Caco-2 (cell line): ENCODE results near the gene INHBB. TPM values are rescaled to one million over a fixed set of nuclear protein-coding genes. Genes with fewer than 3 reads are reported as not detected.

Source experiments
- BruUV-seq: library from RNA; stranded (reverse); fragments of 400-500 nt; replicated peaks from 2 replicates; lab custom pipeline; 2021; lab: Mats Ljungman, UMichigan
- CTCF ChIA-PET: fragments of 300-600 bp; sonication (Branson Sonifier 250); formaldehyde crosslinking; loops from one replicate; lab custom pipeline; 2022; ENCODE audit warnings: antibody characterized with exemption; lab: Charles Lee
- POLR2A ChIA-PET: fragments of 300-600 bp; sonication (Branson Sonifier 250); formaldehyde crosslinking; loops from one replicate; lab custom pipeline; 2022; ENCODE audit warnings: antibody characterized with exemption; lab: Charles Lee
- DNase-seq, 2 experiments: peaks; one replicate each; pipeline versions ENCODE4 v3.0.0 to v3.0.0-alpha.2; 2020 to 2022
- H3K27me3 ChIP-seq: replicated peaks from 2 replicates; pipeline ENCODE4 v1.6.0; 2011; ENCODE audit warnings: low read length; ENCODE audit not compliant: control insufficient read depth, insufficient read depth
- H3K36me3 ChIP-seq: 2 replicates; pipeline ENCODE4 v1.5.1; 2011; ENCODE audit warnings: low read length; ENCODE audit not compliant: control insufficient read depth, insufficient read depth
- H3K4me1 ChIP-seq: fragments of 250-450 bp; sonication (Bioruptor Pico); 2 replicates; pipeline ENCODE4 v1.5.1; 2020; ENCODE audit warnings: mild to moderate bottlenecking
- H3K4me3 ChIP-seq: 2 replicates; pipeline ENCODE4 v1.5.1; 2011; ENCODE audit warnings: low read depth, mild to moderate bottlenecking, control low read depth, low read length
- H3K9me3 ChIP-seq: fragments of 250-450 bp; sonication (Bioruptor Pico); 2 replicates; pipeline ENCODE4 v1.5.1; 2020; ENCODE audit warnings: mild to moderate bottlenecking, moderate library complexity
- H3K27ac Mint-ChIP-seq: one replicate; pipeline ENCODE4 v1.8.0; 2022; ENCODE audit warnings: mixed read lengths; ENCODE audit not compliant: unreplicated experiment
- H3K27me3 Mint-ChIP-seq: one replicate; pipeline ENCODE4 v1.8.0; 2022; ENCODE audit warnings: mixed read lengths; ENCODE audit not compliant: insufficient read depth, unreplicated experiment
- H3K36me3 Mint-ChIP-seq: one replicate; pipeline ENCODE4 v1.8.0; 2022; ENCODE audit warnings: mild to moderate bottlenecking, mixed read lengths; ENCODE audit not compliant: insufficient read depth, unreplicated experiment
- H3K4me1 Mint-ChIP-seq: one replicate; pipeline ENCODE4 v1.8.0; 2022; ENCODE audit warnings: low read depth, mixed read lengths; ENCODE audit not compliant: unreplicated experiment
- H3K4me3 Mint-ChIP-seq: one replicate; pipeline ENCODE4 v1.8.0; 2022; ENCODE audit warnings: mild to moderate bottlenecking, moderate library complexity, mixed read lengths; ENCODE audit not compliant: unreplicated experiment
- H3K9me3 Mint-ChIP-seq: one replicate; pipeline ENCODE4 v1.8.0; 2022; ENCODE audit warnings: mixed read lengths; ENCODE audit not compliant: unreplicated experiment
- intact Hi-C: fragments of 100-400 bp; cut with micrococcal nuclease; formaldehyde crosslinking; loops from one replicate; pipeline ENCODE4 v1.10.0; 2022; ENCODE audit not compliant: unreplicated experiment
- total RNA-seq: library from RNA; stranded (reverse); gene quantifications from 2 replicates; pipeline ENCODE4 v1.2.3, GENCODE V29; 2022
- TF ChIP-seq, protein P1 (sequence below), 2 experiments: fragments of 200-600 bp in 1 of 2; IDR thresholded peaks; 1 replicate in 1 of 2; 2 replicates in 1 of 2; pipeline versions ENCODE4 v1.5.1 to v1.8.0; 2011 to 2022; ENCODE audit warnings: antibody characterized with exemption in 1 of 2, control low read depth in 1 of 2, inconsistent platforms in 1 of 2, low read depth in 1 of 2, low read length in 1 of 2, mild to moderate bottlenecking in 1 of 2, moderate library complexity in 1 of 2; ENCODE audit not compliant: insufficient read depth in 1 of 2, severe bottlenecking in 1 of 2, unreplicated experiment in 1 of 2

INHBB gene
- total RNA-seq, 1 experiment from 2014 or later: 28.9 TPM

DNA sequence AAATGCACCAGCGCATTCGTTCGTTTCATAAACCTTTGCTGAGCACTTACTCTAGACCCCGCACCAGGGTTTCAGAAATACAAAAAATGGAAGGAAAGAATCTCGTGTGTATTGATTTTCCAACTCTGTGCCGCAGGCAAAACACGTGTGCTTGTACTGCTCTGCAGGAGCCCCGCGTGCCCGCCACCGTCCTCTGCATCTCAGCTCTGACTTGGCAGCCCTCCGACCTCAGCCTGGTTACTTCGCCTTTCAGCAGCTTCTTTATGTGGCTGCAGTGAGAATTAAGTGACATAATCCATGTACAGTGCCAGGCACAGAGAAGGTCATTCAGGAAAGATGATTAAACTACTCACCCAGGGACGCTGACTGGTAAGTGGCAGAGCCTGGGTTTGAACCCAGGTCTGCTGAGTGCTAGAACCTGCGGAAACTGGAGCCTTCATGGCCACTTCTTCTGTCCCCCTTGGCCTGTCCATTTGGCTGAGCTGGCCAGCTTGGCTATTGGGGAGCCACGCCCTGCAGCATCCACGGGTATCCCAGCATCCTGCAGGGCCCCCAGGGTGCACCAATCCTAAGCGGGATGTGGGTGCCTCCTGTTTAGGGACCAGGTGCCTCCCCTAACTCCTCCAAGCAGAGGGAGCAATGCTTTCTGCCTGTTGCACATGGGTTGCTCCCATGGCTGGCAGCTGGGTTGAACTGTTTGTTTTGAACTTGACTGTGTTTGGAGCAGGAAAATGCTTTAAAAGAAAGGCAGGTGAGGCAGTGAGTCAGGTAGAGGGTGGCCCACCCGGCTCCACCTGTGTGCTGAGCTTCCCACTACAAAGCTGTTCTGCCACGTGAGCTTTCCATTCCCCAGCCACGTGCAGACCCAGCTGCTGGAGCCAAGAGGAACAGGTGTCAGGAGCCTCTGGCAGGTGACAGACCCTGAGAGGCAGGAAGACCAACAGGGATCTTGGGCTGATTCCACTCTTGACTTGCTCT, 34.3 kb downstream of the INHBB start:
- no peak overlapping the region for H3K27ac Mint-ChIP-seq
- H3K9me3 ChIP-seq: no peaks in the 10 kb centered on the region
- intact Hi-C loops: no loop called here
- no TSS peak for BruUV-seq
- no peaks in the 10 kb centered on the region for H3K4me1 Mint-ChIP-seq
- H3K36me3 Mint-ChIP-seq: no peaks in the 10 kb centered on the region
- H3K27me3 ChIP-seq: no peaks in the 10 kb centered on the region
- TF ChIP-seq, protein P1, sequence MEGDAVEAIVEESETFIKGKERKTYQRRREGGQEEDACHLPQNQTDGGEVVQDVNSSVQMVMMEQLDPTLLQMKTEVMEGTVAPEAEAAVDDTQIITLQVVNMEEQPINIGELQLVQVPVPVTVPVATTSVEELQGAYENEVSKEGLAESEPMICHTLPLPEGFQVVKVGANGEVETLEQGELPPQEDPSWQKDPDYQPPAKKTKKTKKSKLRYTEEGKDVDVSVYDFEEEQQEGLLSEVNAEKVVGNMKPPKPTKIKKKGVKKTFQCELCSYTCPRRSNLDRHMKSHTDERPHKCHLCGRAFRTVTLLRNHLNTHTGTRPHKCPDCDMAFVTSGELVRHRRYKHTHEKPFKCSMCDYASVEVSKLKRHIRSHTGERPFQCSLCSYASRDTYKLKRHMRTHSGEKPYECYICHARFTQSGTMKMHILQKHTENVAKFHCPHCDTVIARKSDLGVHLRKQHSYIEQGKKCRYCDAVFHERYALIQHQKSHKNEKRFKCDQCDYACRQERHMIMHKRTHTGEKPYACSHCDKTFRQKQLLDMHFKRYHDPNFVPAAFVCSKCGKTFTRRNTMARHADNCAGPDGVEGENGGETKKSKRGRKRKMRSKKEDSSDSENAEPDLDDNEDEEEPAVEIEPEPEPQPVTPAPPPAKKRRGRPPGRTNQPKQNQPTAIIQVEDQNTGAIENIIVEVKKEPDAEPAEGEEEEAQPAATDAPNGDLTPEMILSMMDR (IDR thresholded peaks at IDR 0.05; ENCODE audit: insufficient read depth in 1 of 2, low read depth in 1 of 2, low read length in 1 of 2, severe bottlenecking in 1 of 2, unreplicated experiment in 1 of 2): no peak
- no peak overlapping the region for H3K4me3 ChIP-seq
- no peak overlapping the region for H3K4me3 Mint-ChIP-seq
- H3K36me3 ChIP-seq: no peaks in the 10 kb centered on the region
- no peaks in the 10 kb centered on the region for H3K9me3 Mint-ChIP-seq
- DNase-seq: no peak
- ChIA-PET CTCF (interaction anchor here (1.0 to 1.5 kb wide), 2 partner anchors 13 to 57 kb away, joined by 3 to 4 read pairs; no protein-coding TSS in a partner anchor), POLR2A (no interaction called here)
- H3K4me1 ChIP-seq: peaks cover 20% of the 10 kb centered on the region
- no peaks in the 10 kb centered on the region for H3K27me3 Mint-ChIP-seq

GRCh38 chr2:120381192-120381591, 35.3 kb downstream of the INHBB start:
- POLR2A ChIA-PET: no interaction called here
- TF ChIP-seq, protein P1 (IDR thresholded peaks at IDR 0.05; ENCODE audit: insufficient read depth in 1 of 2, low read depth in 1 of 2, low read length in 1 of 2, severe bottlenecking in 1 of 2, unreplicated experiment in 1 of 2): no peak

DNA sequence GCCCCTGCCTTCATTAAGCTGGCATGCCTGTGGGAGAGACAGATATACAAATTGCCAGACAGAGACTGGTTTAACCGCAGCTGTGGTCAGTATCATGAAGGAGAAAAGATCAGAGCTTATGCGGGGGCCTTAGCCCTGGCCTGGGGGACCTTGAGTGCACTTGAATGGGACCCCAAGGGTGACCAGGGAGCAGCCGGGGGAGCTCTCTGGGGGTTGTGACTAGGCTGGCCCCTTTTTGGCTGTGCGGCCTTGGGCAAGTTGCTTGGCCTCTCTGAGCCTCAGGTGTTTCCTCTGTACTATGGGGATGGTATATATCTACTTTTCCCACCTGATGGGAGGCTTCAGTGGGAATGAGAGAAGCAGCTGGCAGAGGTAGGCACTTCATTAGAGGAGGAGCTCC, 35.7 kb downstream of the INHBB start:
- Mint-ChIP-seq H3K4me1 (no peaks in the 10 kb centered on the region), H3K27ac (no peak overlapping the region), H3K36me3 (no peaks in the 10 kb centered on the region), H3K9me3 (no peaks in the 10 kb centered on the region), H3K4me3 (no peak overlapping the region), H3K27me3 (no peaks in the 10 kb centered on the region)
- H3K27me3 ChIP-seq: no peaks in the 10 kb centered on the region
- no peak for DNase-seq
- ChIA-PET CTCF (no interaction called here), POLR2A (no interaction called here)
- H3K36me3 ChIP-seq: no peaks in the 10 kb centered on the region
- TF ChIP-seq, protein P1 (IDR thresholded peaks at IDR 0.05; ENCODE audit: insufficient read depth in 1 of 2, low read depth in 1 of 2, low read length in 1 of 2, severe bottlenecking in 1 of 2, unreplicated experiment in 1 of 2): no peak
- no peaks in the 10 kb centered on the region for H3K9me3 ChIP-seq
- peaks cover 22% of the 10 kb centered on the region for H3K4me1 ChIP-seq
- BruUV-seq: no TSS peak
- H3K4me3 ChIP-seq: no peak overlapping the region
- intact Hi-C loops: no loop called here

More at GRCh38 chr2:120381192-120381591, 35.3 kb downstream of the INHBB start:
- no peak for DNase-seq
- Histone ChIP-seq H3K27me3 (no peaks in the 10 kb centered on the region), H3K36me3 (no peaks in the 10 kb centered on the region), H3K4me3 (no peak overlapping the region), H3K9me3 (no peaks in the 10 kb centered on the region), H3K4me1 (peaks cover 25% of the 10 kb centered on the region)
- Mint-ChIP-seq H3K9me3 (no peaks in the 10 kb centered on the region), H3K4me3 (no peak overlapping the region), H3K27ac (no peak overlapping the region), H3K36me3 (no peaks in the 10 kb centered on the region), H3K4me1 (no peaks in the 10 kb centered on the region), H3K27me3 (no peaks in the 10 kb centered on the region)
- CTCF ChIA-PET: interaction anchor here (1.0 kb wide), 1 partner anchor 12 kb away, joined by 3 read pairs; no protein-coding TSS in a partner anchor
- intact Hi-C loops: no loop called here
- no TSS peak for BruUV-seq
